Mesodermal cell (in vitro differentiated cells): ENCODE measurements around the gene ANXA4.
"Not testable (repeated sequence)": the region's sequence is repeated elsewhere in the genome, so short reads cannot be mapped to it uniquely, and the experiment has no call there.

Experiments used
- H3K27ac ChIP-seq: 2 replicates; pipeline ENCODE4 v1.7.0; 2013; ENCODE audit warnings: mild to moderate bottlenecking, low read depth, low read length, moderate library complexity; ENCODE audit not compliant: severe bottlenecking
- H3K36me3 ChIP-seq: 2 replicates; pipeline ENCODE4 v1.7.1; 2013; ENCODE audit warnings: mild to moderate bottlenecking, low read length, moderate library complexity; ENCODE audit not compliant: control insufficient read depth, insufficient read depth
- H3K4me1 ChIP-seq: one replicate; pipeline ENCODE4 v1.7.1; 2013; ENCODE audit warnings: mild to moderate bottlenecking, low read length; ENCODE audit not compliant: insufficient read depth, control insufficient read depth, poor library complexity, severe bottlenecking
- H3K4me3 ChIP-seq: 2 replicates; pipeline ENCODE4 v1.7.0; 2013; ENCODE audit warnings: low read length, control low read depth, mild to moderate bottlenecking; ENCODE audit not compliant: insufficient read depth, poor library complexity, severe bottlenecking; ENCODE audit errors: extremely low read depth
- H3K9me3 ChIP-seq: 2 replicates; pipeline ENCODE4 v1.7.1; 2013; ENCODE audit warnings: mild to moderate bottlenecking, low read length, moderate library complexity; ENCODE audit not compliant: control insufficient read depth
- WGBS, 2 experiments: methylation state at CpG; one replicate each; pipeline ENCODE4 v1.1.5; 2013; ENCODE audit warnings: missing lambda C conversion rate in 2 of 2; ENCODE audit not compliant: insufficient coverage in 2 of 2; 5-methylcytosine and 5-hydroxymethylcytosine counted together

The ANXA4 gene

GRCh38 chr2:69769272-69769671 lies 27.3 kb downstream of the ANXA4 start:
- no CpG with 5 or more reads among the region's 1 CpG for WGBS, 2 experiments
- no peak overlapping the region for H3K27ac ChIP-seq

GRCh38 chr2:69770193-69770702 lies 28.3 kb downstream of the ANXA4 start:
- Histone ChIP-seq H3K36me3 (no peaks in the 10 kb centered on the region), H3K4me3 (no peak overlapping the region), H3K27ac (no peak overlapping the region), H3K4me1 (peaks cover 9% of the 10 kb centered on the region), H3K9me3 (no peaks in the 10 kb centered on the region)
- WGBS, 2 experiments, result 100% methylated on average over 1 of the region's 5 CpGs; no CpG with 5 or more reads in 1 of the 2 experiments

More at GRCh38 chr2:69769272-69769671, 27.3 kb downstream of the ANXA4 start:
- no peak overlapping the region for H3K4me3 ChIP-seq
- H3K9me3 ChIP-seq, result no peaks in the 10 kb centered on the region
- no peaks in the 10 kb centered on the region for H3K36me3 ChIP-seq
- peaks cover 9% of the 10 kb centered on the region for H3K4me1 ChIP-seq

DNA sequence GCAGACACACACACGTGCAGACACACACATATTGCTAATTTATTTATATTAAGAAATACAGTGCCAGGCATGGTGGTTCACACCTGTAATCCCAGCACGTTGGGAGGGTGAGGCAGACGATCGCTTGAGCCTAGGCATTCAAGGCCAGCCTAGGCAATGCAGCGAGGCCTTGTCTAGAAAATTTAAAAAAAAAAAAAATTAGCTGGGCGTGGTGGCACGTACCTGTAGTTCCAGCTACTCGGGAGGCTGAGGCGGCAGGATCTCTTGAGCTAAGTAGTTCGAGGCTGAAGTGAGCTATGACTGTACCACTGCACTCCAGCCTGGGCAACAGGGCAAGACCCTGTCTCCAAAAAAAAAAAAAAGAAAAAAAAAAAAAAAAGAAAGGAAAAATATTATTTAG lies 28.8 kb downstream of the ANXA4 start:
- Histone ChIP-seq H3K27ac (no peak overlapping the region), H3K36me3 (no peaks in the 10 kb centered on the region), H3K9me3 (no peaks in the 10 kb centered on the region), H3K4me3 (no peak overlapping the region), H3K4me1 (peaks cover 9% of the 10 kb centered on the region)
- WGBS, 2 experiments, result 96 to 97% methylated on average over 6 to 9 of the region's 10 CpGs

GRCh38 chr2:69771461-69771860 lies 29.5 kb downstream of the ANXA4 start:
- H3K4me1 ChIP-seq, result peaks cover 9% of the 10 kb centered on the region
- no CpG with 5 or more reads among the region's 1 CpG for WGBS, 2 experiments

DNA sequence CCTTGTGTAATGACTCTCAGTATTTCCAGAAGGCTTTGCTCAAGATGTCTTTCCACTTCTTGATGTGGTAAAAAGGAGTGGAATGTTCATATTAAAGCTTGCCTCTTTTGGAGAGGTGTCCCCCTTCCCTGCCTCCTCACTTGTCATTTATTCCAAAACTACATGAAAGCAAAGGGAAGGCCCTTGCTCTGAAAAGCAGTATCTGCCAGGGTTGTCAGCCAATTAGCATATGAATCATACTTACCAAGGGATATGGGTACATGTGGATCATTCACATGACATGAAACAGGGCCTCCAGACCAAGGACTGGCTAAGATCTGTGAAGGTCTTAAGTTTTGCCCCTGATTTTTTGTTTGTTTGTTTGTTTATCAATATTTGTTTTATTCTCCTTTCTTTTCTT lies 31.3 kb downstream of the ANXA4 start:
- Histone ChIP-seq H3K9me3 (peaks cover 7% of the 10 kb centered on the region), H3K4me3 (no peak overlapping the region), H3K4me1 (peaks cover 9% of the 10 kb centered on the region), H3K27ac (no peak overlapping the region), H3K36me3 (no peaks in the 10 kb centered on the region)

More at GRCh38 chr2:69771461-69771860, 29.5 kb downstream of the ANXA4 start:
- Histone ChIP-seq H3K9me3 (peaks cover 4% of the 10 kb centered on the region), H3K27ac (no peak overlapping the region), H3K36me3 (no peaks in the 10 kb centered on the region), H3K4me3 (no peak overlapping the region)

DNA sequence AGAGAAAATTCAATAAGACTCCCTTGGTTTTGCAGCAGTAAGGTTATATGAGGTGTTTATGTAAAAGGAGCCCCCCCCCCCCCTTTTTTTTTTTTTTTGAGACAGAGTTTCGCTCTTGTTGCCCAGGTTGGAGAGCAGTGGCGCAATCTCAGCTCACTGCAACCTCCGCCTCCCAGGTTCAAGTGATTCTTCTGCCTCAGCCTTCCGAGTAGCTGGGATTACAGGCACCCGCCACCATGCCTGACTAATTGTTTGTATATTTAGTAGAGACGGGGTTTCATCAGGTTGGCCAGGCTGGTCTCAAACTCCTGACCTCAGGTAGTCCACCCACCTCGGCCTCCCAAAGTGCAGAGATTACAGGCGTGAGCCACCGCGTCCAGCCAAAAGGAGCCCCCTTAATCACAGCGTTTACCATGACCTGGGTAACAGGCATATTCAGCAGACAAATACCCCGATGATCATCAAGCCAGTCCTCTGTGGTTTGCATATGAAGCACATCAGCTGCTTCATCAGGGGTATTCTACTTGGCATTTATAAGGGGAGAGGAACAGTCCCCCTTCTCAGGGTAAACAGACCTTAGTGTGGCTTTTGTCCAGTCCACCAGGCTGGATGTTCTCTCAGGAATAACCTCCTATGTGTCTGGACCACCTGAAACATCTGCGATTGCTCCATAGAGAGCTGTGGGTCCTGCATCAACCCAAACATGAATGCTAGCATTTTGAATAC lies 32.5 kb downstream of the ANXA4 start:
- WGBS, 2 experiments, result 96% methylated on average over 7 to 11 of the region's 13 CpGs
- H3K36me3 ChIP-seq, H3K4me1 ChIP-seq, H3K4me3 ChIP-seq, H3K27ac ChIP-seq, H3K9me3 ChIP-seq: not testable (repeated sequence)

DNA sequence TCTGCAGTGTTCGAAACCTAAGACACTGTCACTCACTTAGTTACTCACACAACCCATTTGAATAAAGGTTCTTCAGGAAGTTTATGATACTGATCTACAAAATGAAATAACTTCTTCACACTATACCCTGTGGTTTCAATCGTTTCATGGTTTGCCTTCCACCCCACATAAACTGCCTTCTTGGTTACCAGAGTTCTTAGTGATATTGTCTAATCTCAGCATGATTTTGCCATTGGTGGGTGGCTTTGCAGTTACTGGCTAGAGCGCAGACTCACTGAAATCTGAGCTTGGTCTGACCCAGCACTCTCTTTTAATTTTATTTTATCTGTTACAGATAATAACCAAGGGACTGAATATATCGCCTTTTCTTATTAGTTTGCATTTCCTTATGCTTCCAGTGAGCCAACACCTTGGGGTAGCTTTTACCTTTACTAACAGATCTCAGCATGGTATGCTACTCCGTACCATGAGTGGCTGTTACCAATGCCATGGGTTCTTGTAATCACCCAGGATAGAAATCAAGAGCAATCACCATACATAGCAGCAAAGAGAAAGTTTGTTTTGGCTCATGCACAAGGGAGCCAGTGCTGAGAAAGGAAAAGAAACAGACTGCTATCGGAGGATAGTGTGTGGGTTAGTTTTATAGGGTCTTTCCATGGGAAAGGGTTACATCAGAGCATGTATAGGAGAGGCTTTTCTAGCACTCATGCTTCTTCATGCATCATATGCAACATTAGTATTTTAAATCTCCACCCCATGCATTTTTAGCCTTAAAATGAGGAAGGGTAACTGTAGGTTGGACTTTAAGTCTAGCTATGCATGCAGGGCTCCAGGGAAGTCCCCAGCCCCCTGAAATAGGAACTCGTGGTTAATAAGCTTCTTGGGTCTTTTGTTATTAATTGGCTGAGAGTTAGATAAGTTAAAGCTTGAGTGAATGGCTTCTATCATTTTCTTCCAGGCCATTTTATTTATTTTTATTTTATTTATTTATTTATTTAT lies 33.3 kb downstream of the ANXA4 start:
- Histone ChIP-seq H3K36me3 (no peaks in the 10 kb centered on the region), H3K27ac (no peak overlapping the region), H3K4me1 (peaks cover 2% of the 10 kb centered on the region), H3K4me3 (no peak overlapping the region), H3K9me3 (peaks cover 7% of the 10 kb centered on the region)
- 88 to 100% methylated on average over 1 of the region's 7 CpGs for WGBS, 2 experiments

DNA sequence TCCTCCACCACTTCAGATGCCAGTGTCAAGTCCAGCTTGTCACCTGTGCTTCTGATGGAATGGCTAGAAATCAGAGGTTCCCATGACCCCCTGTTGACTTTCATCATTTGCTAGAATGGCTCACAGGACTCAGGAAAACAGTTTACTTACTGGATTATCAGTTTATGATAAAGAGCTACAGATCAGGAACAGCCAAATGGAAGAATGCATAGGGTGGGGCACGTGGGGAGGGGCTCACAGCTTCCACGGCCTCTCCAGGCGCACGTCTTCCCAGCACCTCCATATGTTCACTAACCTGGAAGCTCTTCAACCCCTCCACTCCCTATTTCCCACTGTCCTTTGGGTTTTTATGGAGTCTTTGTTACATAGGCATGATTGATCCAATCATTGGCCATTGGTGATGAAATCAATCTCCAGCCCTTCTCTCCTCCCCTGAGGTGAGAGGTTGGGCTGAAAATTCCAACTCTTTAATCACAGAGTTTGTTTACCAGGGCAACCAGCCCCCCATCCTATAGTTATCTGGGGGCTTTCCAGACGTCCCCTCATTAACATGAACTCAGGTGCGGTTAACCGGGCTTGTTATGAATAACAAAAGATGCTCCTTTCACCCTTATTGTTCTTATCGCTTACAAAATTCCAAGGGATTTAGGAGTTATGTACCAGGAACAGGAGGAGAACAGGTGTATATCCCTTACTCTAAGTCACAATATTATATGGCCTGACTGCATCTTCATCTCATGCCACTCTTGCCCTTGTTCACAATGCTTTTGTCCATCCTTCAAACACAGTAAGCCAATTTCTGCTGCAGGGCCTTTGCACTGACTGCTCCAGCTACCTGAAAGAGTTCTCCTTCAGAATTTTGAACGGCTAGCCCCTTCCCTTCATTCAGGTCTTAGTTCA lies 35.2 kb downstream of the ANXA4 start:
- Histone ChIP-seq H3K36me3 (no peaks in the 10 kb centered on the region), H3K4me1 (no peaks in the 10 kb centered on the region), H3K27ac (no peak overlapping the region), H3K9me3 (peaks cover 7% of the 10 kb centered on the region), H3K4me3 (no peak overlapping the region)
- WGBS, 2 experiments, result 70 to 84% methylated on average over 3 to 5 of the region's 9 CpGs

DNA sequence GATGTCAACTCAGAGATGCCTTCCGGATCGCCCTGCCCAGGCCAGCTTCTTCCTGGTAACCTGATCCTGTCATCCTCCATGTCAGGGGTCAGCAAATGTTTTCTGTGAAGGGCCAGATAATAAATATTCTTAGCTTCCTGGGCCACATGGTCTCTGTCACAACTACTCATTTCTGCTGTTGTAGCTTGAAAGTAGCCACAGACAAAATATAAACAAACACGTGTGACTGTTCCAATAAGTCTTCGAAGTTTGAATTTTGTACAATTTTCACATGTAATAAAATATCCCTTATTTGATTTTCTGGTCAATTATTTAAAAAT lies 35.8 kb downstream of the ANXA4 start:
- Histone ChIP-seq H3K27ac (no peak overlapping the region), H3K36me3 (no peaks in the 10 kb centered on the region), H3K4me1 (no peaks in the 10 kb centered on the region), H3K9me3 (peaks cover 7% of the 10 kb centered on the region), H3K4me3 (no peak overlapping the region)
- WGBS, 2 experiments, result 80% methylated on average over 1 of the region's 4 CpGs; no CpG with 5 or more reads in 1 of the 2 experiments
